Endothelial cell of umbilical vein (primary cell): ENCODE data around the gene NKD2. TPM values are rescaled to one million over a fixed set of nuclear protein-coding genes. Genes with fewer than 3 reads are reported as not detected.

Experiments used
- BruUV-seq: library from RNA; stranded (reverse); fragments of 400-500 nt; replicated peaks from 2 replicates; lab custom pipeline; 2021; lab: Mats Ljungman, UMichigan
- CTCF ChIA-PET: fragments of 300-600, 350-600 bp; sonication (Branson Sonifier 250); formaldehyde crosslinking; loops from one replicate; lab custom pipeline; 2021; ENCODE audit warnings: antibody characterized with exemption, inconsistent platforms; lab: Charles Lee
- POLR2A ChIA-PET: fragments of 300-600, 350-600 bp; sonication (Branson Sonifier 250); formaldehyde crosslinking; loops from one replicate; lab custom pipeline; 2021; ENCODE audit warnings: antibody characterized with exemption, inconsistent platforms; lab: Charles Lee
- DNase-seq: peaks from one replicate; pipeline ENCODE4 v3.0.0-alpha.2; 2011; ENCODE audit warnings: low read depth, low spot score
- FAIRE-seq: peaks from 2 replicates; lab custom pipeline; 2011; peaks lifted over from hg19 to GRCh38; lab: Jason Lieb, UNC
- H2AFZ ChIP-seq: 2 replicates; pipeline ENCODE4 v1.6.0; 2012; ENCODE audit warnings: low read depth, low read length, control low read depth, inconsistent platforms
- H3K27ac ChIP-seq: 2 replicates; pipeline ENCODE4 v1.5.1; 2011; ENCODE audit warnings: low read depth, mild to moderate bottlenecking, control low read depth, low read length, moderate library complexity; ENCODE audit not compliant: insufficient read depth
- H3K27me3 ChIP-seq, 2 experiments: 2 replicates each; pipeline versions ENCODE4 v1.6.0 to v1.6.1; 2011; ENCODE audit warnings: low read length in 2 of 2, mixed read lengths in 1 of 2; ENCODE audit not compliant: control insufficient read depth in 2 of 2, insufficient read depth in 2 of 2
- H3K36me3 ChIP-seq, 2 experiments: 2 replicates in 1 of 2; 3 replicates in 1 of 2; pipeline ENCODE4 v1.5.1; 2011; ENCODE audit warnings: low read length in 2 of 2, mild to moderate bottlenecking in 1 of 2, moderate library complexity in 1 of 2; ENCODE audit not compliant: control insufficient read depth in 2 of 2, insufficient read depth in 2 of 2; ENCODE audit errors: extremely low read depth in 1 of 2
- H3K4me1 ChIP-seq: 3 replicates; pipeline ENCODE4 v1.5.1; 2011; ENCODE audit warnings: mild to moderate bottlenecking, low read length; ENCODE audit not compliant: control insufficient read depth, insufficient read depth; ENCODE audit errors: extremely low read depth
- H3K4me2 ChIP-seq: 2 replicates; pipeline ENCODE4 v1.6.1; 2011; ENCODE audit warnings: low read length, control low read depth, mixed read lengths; ENCODE audit not compliant: insufficient read depth
- H3K4me3 ChIP-seq, 3 experiments: fragments of 200-600 bp in 1 of 3; sonication (generic), shearing (Covaris generic) in 1 of 3; replicated peaks in 1 of 3; 2 replicates each; pipeline ENCODE4 v1.5.1; 2011 to 2016; ENCODE audit warnings: control low read depth in 3 of 3, low read length in 3 of 3, mild to moderate bottlenecking in 2 of 3, inconsistent platforms in 1 of 3, low read depth in 1 of 3, moderate library complexity in 1 of 3; ENCODE audit not compliant: insufficient read depth in 1 of 3
- H3K79me2 ChIP-seq: 2 replicates; pipeline ENCODE4 v1.6.0; 2012; ENCODE audit warnings: low read length, inconsistent platforms; ENCODE audit not compliant: control insufficient read depth, insufficient read depth
- H3K9ac ChIP-seq: replicated peaks from 2 replicates; pipeline ENCODE3; 2011; ENCODE audit warnings: low read length, control low read depth; ENCODE audit not compliant: insufficient read depth; ENCODE audit errors: extremely low read depth
- H3K9me1 ChIP-seq: replicated peaks from 3 replicates; pipeline ENCODE4 v1.6.0; 2011; ENCODE audit warnings: mild to moderate bottlenecking, low read length; ENCODE audit not compliant: control insufficient read depth, insufficient read depth; ENCODE audit errors: extremely low read depth
- H3K9me3 ChIP-seq: replicated peaks from 2 replicates; pipeline ENCODE4 v1.5.1; 2012; ENCODE audit warnings: low read length, inconsistent platforms; ENCODE audit not compliant: control insufficient read depth, insufficient read depth
- H4K20me1 ChIP-seq: replicated peaks from 2 replicates; pipeline ENCODE3; 2011; ENCODE audit warnings: mild to moderate bottlenecking, low read length; ENCODE audit not compliant: control insufficient read depth, insufficient read depth; ENCODE audit errors: extremely low read depth
- EZH2 ChIP-seq: IDR thresholded peaks from 2 replicates; pipeline ENCODE4 v1.6.1; 2012; ENCODE audit warnings: borderline replicate concordance, low read depth, mild to moderate bottlenecking, moderate library complexity, low read length, inconsistent platforms; ENCODE audit not compliant: severe bottlenecking
- FOS ChIP-seq: IDR thresholded peaks from 2 replicates; pipeline ENCODE4 v1.6.1; 2011; ENCODE audit warnings: mild to moderate bottlenecking, low read length, moderate library complexity, borderline replicate concordance; ENCODE audit not compliant: insufficient read depth
- GATA2 ChIP-seq: IDR thresholded peaks from 2 replicates; pipeline ENCODE4 v1.7.0; 2011; ENCODE audit warnings: low read depth, mild to moderate bottlenecking, moderate library complexity, mixed read lengths, low read length; ENCODE audit not compliant: insufficient read length, insufficient read depth
- JUN ChIP-seq: IDR thresholded peaks from 2 replicates; pipeline ENCODE4 v1.6.1; 2011; ENCODE audit warnings: borderline replicate concordance, low read depth; ENCODE audit not compliant: insufficient read length, insufficient read depth
- MYC ChIP-seq: IDR thresholded peaks from one replicate; pipeline ENCODE4 v1.6.1; 2011; ENCODE audit warnings: mild to moderate bottlenecking, low read depth, low read length
- POLR2A ChIP-seq: IDR thresholded peaks from 2 replicates; pipeline ENCODE4 v1.6.1; 2012; ENCODE audit warnings: low read depth, mild to moderate bottlenecking, control low read depth, low read length
- POLR2AphosphoS5 ChIP-seq: IDR thresholded peaks from 2 replicates; pipeline ENCODE4 v1.6.1; 2012; ENCODE audit warnings: low read depth, mild to moderate bottlenecking, control low read depth, low read length, moderate library complexity; ENCODE audit not compliant: insufficient read depth
- dilution Hi-C: fragments of 300-500 bp; cut with MboI; formaldehyde crosslinking; loops from one replicate; pipeline ENCODE4 v1.15.0; 2019; ENCODE audit warnings: low sequenced_read_pairs; ENCODE audit not compliant: extremely low pct_ligation_motif_present
- intact Hi-C: fragments of 100-400 bp; cut with micrococcal nuclease; formaldehyde crosslinking; loops from one replicate; pipeline ENCODE4 v1.10.0; 2022
- polyA plus RNA-seq, 4 experiments: library from polyadenylated mRNA; depleted of rRNA in 3 of 4; stranded (reverse) in 3 of 4; unstranded in 1 of 4; fragments of >200 nt; gene quantifications; 2 replicates each; pipeline versions ENCODE4 v1.2.1 to v1.2.3, GENCODE V29; 2011 to 2012; ENCODE audit warnings: missing spikeins in 1 of 4
- total RNA-seq: library from RNA; stranded (reverse); gene quantifications from 2 replicates; pipeline ENCODE4 v1.2.3, GENCODE V29; 2021
- TF ChIP-seq, protein P1 (sequence below): IDR thresholded peaks from 2 replicates; pipeline ENCODE4 v1.6.1; 2011; ENCODE audit not compliant: insufficient read depth, insufficient read length
- TF ChIP-seq, protein P2 (sequence below), 2 donors: IDR thresholded peaks; 1 replicate in 1 of 2; 2 replicates in 1 of 2; pipeline ENCODE4 v1.5.1; 2011; ENCODE audit warnings: low read length in 2 of 2, mild to moderate bottlenecking in 2 of 2, moderate library complexity in 2 of 2, control low read depth in 1 of 2, inconsistent platforms in 1 of 2, low read depth in 1 of 2; ENCODE audit not compliant: insufficient read depth in 1 of 2; ENCODE audit errors: extremely low read depth in 1 of 2

Gene NKD2
- total and polyA plus RNA-seq, 2 donors (not counting 3 experiments of a cell fraction or from before 2014, with no cell fraction given) = 0.08 TPM; not detected in 1

DNA sequence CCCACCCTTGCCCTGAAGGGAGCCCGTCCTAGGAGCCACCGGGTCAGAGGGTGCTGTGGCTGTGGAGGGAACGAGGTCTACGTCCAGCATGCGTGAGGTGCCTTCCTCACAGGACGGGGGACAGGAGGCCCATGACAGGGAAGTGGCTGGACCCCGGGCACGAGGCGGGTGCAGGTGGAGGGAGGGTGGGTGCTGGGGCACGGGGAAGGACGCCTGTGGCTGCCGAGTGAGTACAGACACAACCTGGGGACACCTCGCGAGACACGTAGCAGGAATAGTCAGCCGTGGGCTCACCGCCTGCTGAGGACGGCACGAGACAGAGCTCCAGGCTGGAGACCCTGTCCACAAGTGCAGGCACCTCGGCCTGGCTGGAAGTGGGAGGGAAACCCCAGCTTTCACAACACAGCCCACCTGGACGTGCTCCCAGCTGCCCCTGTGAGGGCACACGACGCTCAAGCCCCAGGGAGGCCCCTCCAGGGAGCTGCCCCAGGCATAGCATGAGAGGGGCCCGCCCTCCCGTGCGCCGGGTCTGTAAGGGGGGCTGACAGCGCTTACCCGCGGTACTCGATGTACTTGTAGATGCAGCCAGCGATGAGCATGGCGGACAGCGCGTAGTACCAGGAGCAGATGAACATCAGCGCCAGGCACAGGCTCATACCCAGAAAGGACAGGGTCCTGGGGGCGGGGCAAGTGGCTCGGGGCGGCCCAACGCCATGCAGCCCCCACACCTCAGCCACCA is 66.4 kb downstream of the NKD2 start:
- Histone ChIP-seq H3K27me3 (no peaks in the 10 kb centered on the region), H3K36me3 (peaks cover 0 to 24% of the 10 kb centered on the region in 2 experiments), H3K4me3 (no peak overlapping the region), H3K9me1 (no peaks in the 10 kb centered on the region), H3K27ac (no peak overlapping the region), H3K79me2 (no peaks in the 10 kb centered on the region), H3K4me2 (no peak overlapping the region), H2AFZ (no peak overlapping the region), H3K9me3 (no peaks in the 10 kb centered on the region), H4K20me1 (no peaks in the 10 kb centered on the region), H3K4me1 (no peaks in the 10 kb centered on the region), H3K9ac (no peak overlapping the region)
- no peak for DNase-seq
- intact Hi-C loops = no loop called here
- no peak for TF ChIP-seq MYC
- no peak for TF ChIP-seq EZH2
- TF ChIP-seq, protein P1, sequence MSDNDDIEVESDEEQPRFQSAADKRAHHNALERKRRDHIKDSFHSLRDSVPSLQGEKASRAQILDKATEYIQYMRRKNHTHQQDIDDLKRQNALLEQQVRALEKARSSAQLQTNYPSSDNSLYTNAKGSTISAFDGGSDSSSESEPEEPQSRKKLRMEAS = no peak
- TF ChIP-seq POLR2A = no peak
- TF ChIP-seq, protein P2, sequence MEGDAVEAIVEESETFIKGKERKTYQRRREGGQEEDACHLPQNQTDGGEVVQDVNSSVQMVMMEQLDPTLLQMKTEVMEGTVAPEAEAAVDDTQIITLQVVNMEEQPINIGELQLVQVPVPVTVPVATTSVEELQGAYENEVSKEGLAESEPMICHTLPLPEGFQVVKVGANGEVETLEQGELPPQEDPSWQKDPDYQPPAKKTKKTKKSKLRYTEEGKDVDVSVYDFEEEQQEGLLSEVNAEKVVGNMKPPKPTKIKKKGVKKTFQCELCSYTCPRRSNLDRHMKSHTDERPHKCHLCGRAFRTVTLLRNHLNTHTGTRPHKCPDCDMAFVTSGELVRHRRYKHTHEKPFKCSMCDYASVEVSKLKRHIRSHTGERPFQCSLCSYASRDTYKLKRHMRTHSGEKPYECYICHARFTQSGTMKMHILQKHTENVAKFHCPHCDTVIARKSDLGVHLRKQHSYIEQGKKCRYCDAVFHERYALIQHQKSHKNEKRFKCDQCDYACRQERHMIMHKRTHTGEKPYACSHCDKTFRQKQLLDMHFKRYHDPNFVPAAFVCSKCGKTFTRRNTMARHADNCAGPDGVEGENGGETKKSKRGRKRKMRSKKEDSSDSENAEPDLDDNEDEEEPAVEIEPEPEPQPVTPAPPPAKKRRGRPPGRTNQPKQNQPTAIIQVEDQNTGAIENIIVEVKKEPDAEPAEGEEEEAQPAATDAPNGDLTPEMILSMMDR (IDR thresholded peaks at IDR 0.05; ENCODE audit: extremely low read depth in 1 of 2, insufficient read depth in 1 of 2, low read depth in 1 of 2, low read length in 2 of 2) = no peak
- FAIRE-seq = no peak
- dilution Hi-C loops = no loop called here
- POLR2A ChIA-PET = no interaction called here
- CTCF ChIA-PET = no interaction called here
- no TSS peak for BruUV-seq

DNA sequence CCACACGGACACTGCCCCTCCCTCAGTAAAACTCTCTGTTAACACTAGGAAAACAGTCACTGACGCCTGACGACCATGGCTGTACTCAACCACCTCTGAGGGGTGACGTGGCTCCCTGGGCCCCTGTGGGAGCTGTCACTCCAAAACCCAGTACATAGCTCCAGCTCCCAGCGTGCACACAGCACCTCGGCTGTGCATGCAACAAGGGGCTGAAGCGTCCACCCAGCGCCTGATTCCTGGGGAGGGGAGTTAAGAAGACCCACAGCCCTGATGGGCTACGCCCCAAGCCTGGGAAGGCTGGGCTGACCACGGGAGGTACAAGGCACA is 66.9 kb downstream of the NKD2 start:
- dilution Hi-C loops = no loop called here
- Histone ChIP-seq H3K27me3 (no peaks in the 10 kb centered on the region), H3K9me3 (no peaks in the 10 kb centered on the region), H4K20me1 (no peaks in the 10 kb centered on the region), H3K27ac (no peak overlapping the region), H3K79me2 (no peaks in the 10 kb centered on the region), H3K4me1 (no peaks in the 10 kb centered on the region), H3K36me3 (peaks cover 0 to 24% of the 10 kb centered on the region in 2 experiments), H3K4me3 (no peak overlapping the region), H3K9me1 (no peaks in the 10 kb centered on the region), H3K4me2 (no peak overlapping the region), H3K9ac (no peak overlapping the region), H2AFZ (no peak overlapping the region)
- DNase-seq = no peak
- intact Hi-C loops = no loop called here
- CTCF ChIA-PET = no interaction called here
- TF ChIP-seq, protein P2 (IDR thresholded peaks at IDR 0.05; ENCODE audit: extremely low read depth in 1 of 2, insufficient read depth in 1 of 2, low read depth in 1 of 2, low read length in 2 of 2) = no peak
- TF ChIP-seq EZH2 (no peak), POLR2A (no peak), JUN (no peak), GATA2 (no peak), MYC (no peak), FOS (no peak), POLR2AphosphoS5 (no peak)
- TF ChIP-seq, protein P1 = no peak
- no peak for FAIRE-seq
- POLR2A ChIA-PET = no interaction called here
- no TSS peak for BruUV-seq
